Measurements from ENCODE around the gene GPR17.

GPR17 gene

DNA sequence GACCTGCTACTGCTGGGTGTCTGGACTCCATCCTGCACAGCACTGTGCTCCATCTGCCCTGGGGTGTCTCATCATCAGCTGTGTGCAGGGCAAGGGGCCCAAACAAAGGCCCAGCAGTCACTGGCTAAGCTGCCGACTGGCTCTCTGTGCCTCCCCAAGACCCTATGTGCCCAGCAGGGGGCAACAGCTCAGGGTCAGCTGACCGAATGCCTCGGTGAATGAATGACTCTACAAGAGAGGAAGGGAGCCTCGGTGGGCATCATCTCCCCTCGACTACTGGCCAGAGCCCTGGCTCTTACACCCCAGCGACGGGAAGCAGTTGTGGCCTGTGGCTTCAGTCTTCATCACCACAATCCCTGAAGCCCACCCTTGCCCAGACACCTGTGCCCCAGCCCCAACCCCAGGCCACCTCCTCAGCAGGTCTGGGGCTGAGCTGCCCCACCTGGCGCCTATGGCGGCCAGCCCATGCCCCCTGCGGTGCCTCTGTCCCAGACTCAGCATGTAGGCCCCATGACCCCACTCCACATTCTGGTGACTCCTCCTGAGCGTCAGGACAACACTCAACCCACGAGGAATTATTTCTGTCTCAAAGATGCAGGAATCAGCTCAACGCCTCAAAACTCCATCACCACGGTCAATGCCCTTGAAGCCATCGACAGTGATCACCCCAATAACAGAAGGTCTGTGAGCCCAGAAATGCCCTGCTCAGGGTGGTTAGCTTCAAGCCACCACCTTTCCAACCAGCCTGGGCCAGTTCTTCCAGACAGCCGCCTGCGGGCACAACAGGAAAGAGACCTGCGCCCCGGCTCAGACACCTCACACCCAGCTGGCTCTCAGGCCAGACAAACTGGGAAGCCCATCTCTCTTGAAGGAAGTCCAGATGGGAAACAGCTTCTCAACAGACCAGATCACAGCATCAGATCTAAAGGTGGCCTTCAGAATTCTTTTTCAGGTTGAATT is 1.6 kb upstream of the GPR17 start:
- DNase-seq: no peak
- peaks cover 5 to 59% (median 33%) of the 10 kb centered on the region in 4 donors for H3K4me1 ChIP-seq
- peaks cover 21 to 48% (median 24%) of the 10 kb centered on the region in 3 donors for H3K36me3 ChIP-seq
- H3K27me3 ChIP-seq: no peaks in the 10 kb centered on the region
- TF ChIP-seq, protein P1, sequence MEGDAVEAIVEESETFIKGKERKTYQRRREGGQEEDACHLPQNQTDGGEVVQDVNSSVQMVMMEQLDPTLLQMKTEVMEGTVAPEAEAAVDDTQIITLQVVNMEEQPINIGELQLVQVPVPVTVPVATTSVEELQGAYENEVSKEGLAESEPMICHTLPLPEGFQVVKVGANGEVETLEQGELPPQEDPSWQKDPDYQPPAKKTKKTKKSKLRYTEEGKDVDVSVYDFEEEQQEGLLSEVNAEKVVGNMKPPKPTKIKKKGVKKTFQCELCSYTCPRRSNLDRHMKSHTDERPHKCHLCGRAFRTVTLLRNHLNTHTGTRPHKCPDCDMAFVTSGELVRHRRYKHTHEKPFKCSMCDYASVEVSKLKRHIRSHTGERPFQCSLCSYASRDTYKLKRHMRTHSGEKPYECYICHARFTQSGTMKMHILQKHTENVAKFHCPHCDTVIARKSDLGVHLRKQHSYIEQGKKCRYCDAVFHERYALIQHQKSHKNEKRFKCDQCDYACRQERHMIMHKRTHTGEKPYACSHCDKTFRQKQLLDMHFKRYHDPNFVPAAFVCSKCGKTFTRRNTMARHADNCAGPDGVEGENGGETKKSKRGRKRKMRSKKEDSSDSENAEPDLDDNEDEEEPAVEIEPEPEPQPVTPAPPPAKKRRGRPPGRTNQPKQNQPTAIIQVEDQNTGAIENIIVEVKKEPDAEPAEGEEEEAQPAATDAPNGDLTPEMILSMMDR (IDR thresholded peaks at IDR 0.05): no peak
- intact Hi-C loops (cut with DNase I; ENCODE audit: low total_unique reads): no loop called here
- H3K27ac ChIP-seq: peak overlapping the region; percentile 50 to 52
- no peaks in the 10 kb centered on the region for H3K9me3 ChIP-seq
- H3K4me3 ChIP-seq: no peak overlapping the region

DNA sequence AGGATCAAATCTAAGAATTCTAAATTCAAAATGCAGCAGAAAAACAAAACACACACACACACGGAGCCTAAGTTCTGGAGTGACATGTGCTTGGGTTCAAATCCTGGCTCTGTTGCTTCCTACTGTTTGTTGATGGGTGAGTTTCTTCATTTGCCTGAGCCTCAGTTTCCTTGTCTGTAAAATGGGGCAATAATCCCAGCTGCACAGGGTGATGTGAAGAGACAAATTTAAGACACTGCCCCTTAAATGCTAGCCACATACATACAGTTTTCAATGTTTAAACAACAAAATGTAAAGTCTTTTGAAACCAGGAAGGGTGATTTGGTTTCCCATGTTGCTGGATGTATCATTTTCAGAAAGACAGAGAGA is 943 bp upstream of the GPR17 start:
- H3K4me3 ChIP-seq: no peak overlapping the region
- H3K27ac ChIP-seq: peak overlapping the region in 1 of 2 donors; percentile 75
- peaks cover 9 to 66% (median 39%) of the 10 kb centered on the region in 4 donors for H3K4me1 ChIP-seq
- TF ChIP-seq, protein P1 (IDR thresholded peaks at IDR 0.05): no peak
- intact Hi-C loops (cut with DNase I; ENCODE audit: low total_unique reads): no loop called here
- H3K36me3 ChIP-seq: peaks cover 17 to 42% (median 20%) of the 10 kb centered on the region in 3 donors
- H3K9me3 ChIP-seq: no peaks in the 10 kb centered on the region
- no peaks in the 10 kb centered on the region for H3K27me3 ChIP-seq
- DNase-seq: no peak

DNA sequence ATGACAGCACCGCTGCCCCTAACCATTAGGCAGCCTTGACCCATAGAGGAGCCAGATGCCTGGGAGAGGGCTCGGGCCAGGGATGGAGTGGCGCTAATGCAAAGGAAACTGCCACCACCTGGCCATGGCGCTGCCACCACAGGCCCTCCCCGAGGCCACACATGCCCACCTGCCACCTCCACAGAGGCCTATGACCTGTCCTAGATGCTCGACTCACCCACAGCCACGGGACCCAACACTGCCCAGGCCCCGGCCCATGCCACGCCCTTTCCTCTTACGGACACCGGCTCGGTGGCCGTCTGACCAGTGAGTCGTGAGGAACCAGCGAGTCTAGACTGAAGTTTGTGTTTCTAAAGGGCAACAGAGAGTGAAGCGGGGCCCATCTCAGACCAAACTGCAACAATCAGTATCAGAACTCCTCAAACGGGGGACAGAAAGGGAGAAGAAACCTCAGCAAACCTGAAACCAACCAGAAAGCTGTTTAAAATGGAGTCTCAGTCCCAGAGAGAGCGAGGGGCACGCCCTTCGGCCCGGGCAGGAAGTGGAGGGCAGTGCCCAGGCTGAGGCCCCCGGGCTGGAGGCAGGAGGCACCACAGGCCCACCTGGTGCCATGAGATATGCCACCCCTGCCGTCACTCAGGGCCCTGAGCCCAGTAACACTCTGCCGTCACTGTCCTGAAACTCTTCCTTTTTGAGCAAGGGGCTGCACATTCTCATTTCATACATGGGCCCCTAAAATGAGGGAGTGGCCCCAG is 711 bp downstream of the GPR17 start:
- Histone ChIP-seq H3K27ac (peak overlapping the region; percentile 71 to 75), H3K4me1 (peaks cover 9 to 82% (median 51%) of the 10 kb centered on the region in 4 donors), H3K27me3 (no peaks in the 10 kb centered on the region), H3K9me3 (no peaks in the 10 kb centered on the region), H3K4me3 (no peak overlapping the region), H3K36me3 (peaks cover 5 to 41% (median 14%) of the 10 kb centered on the region in 3 donors)
- intact Hi-C loops (cut with DNase I; ENCODE audit: low total_unique reads): no loop called here
- no peak for DNase-seq
- TF ChIP-seq, protein P1 (IDR thresholded peaks at IDR 0.05): no peak

DNA sequence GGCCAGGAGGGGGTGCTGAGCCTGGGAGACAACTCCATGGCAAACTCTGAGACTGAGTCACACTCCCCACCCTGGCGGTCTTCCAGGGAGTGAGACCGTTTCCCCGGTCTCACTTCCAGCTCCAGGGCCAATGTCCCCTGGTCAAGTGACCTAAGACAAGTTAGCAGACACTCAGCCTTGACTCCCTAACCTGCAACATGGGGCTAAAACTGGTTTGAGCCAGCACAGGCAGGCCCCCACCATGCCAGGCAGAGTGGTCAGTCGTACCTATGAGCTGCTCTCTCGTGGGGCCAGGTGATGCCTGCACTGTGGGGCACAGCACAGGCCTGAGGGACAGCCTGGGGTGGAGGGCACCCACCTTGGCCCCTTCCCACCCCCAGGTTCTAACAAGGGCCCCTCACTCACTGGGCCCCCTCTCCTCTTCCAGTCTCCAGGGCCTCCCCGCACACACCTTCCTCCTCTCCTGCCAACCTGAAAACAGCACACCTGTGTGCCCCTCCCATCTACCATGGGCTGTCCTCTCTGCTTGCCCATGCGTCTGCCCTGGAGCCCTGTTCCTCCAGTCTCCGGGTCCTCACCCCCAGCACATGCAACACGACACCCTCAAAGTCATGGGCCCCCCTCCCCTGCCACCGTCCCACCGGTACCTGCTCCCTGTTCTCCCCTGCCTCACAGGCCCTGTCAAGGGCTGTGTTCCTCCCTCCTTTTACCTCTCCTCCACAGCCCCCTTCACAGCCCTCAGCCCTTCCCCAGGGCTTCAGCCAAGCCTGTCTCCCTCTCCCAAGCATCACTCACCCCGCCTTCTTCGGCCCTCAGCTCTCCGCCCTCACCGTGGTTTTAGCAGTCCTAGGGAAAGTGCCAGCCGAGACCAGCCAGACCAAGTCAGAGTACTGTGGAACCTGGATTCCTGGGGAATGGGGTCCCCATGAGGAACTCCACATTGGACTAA is 1.6 kb downstream of the GPR17 start:
- no peaks in the 10 kb centered on the region for H3K9me3 ChIP-seq
- DNase-seq: no peak
- no peak overlapping the region for H3K4me3 ChIP-seq
- TF ChIP-seq, protein P1 (IDR thresholded peaks at IDR 0.05): no peak
- intact Hi-C loops (cut with DNase I; ENCODE audit: low total_unique reads): no loop called here
- peaks cover 9 to 89% (median 55%) of the 10 kb centered on the region in 4 donors for H3K4me1 ChIP-seq
- no peaks in the 10 kb centered on the region for H3K27me3 ChIP-seq
- peak overlapping the region; percentile 71 to 75 for H3K27ac ChIP-seq
- peaks cover 4 to 38% (median 21%) of the 10 kb centered on the region in 3 donors for H3K36me3 ChIP-seq

DNA sequence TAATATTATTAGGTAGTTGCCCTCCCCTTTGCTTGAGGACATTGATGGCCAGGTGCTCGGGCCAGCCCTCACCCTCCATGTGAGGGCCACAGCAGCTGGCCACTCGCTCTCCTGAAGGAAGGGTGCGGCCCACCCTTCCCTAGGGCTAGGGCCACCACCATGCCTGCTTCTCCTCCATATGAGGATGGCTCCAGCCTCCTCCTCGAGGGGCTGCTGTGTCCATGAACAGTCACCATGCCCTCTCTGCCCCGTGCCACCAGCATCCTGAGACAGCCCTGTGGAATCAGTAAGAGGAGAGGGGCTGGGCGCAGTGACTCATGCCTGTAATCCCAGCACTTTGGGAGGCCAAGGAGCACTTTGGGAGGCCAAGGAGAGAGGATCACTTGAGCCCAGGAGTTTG is 2.4 kb downstream of the GPR17 start:
- TF ChIP-seq, protein P1 (IDR thresholded peaks at IDR 0.05): no peak
- Histone ChIP-seq H3K9me3 (no peaks in the 10 kb centered on the region), H3K27me3 (no peaks in the 10 kb centered on the region), H3K27ac (peak overlapping the region; percentile 71 to 75), H3K36me3 (peaks cover 4 to 39% (median 29%) of the 10 kb centered on the region in 3 donors), H3K4me3 (no peak overlapping the region), H3K4me1 (peaks cover 9 to 90% (median 58%) of the 10 kb centered on the region in 4 donors)
- intact Hi-C loops (cut with DNase I; ENCODE audit: low total_unique reads): no loop called here
- no peak for DNase-seq

Measured in tibial artery (tissue), 4 donors.